Heart right ventricle (tissue), 16 donors: Measurements from ENCODE around the gene UMODL1. TPM values are rescaled to one million over a fixed set of nuclear protein-coding genes. Genes with fewer than 3 reads are reported as not detected.
A peak's percentile ranks its signal among the peaks of the same experiment; 100 is the strongest.

Experiments used
- ATAC-seq, 8 donors: fragments of 200-7000 bp; cut with Tn5 transposase; one replicate each; pipeline ENCODE4 v1.9.1; 2020; ENCODE audit warnings: mild to moderate bottlenecking in 8 of 8, moderate library complexity in 8 of 8, moderate number of reproducible peaks in 1 of 8
- DNase-seq, 2 donors: peaks; one replicate each; pipeline ENCODE4 v3.0.0-alpha.2; 2020
- H3K27ac ChIP-seq, 10 donors: fragments of 200-600 bp; sonication (generic) in 2 of 10; one replicate each; pipeline versions ENCODE4 v1.5.0 to v1.8.0; 2020 to 2022; ENCODE audit warnings: mild to moderate bottlenecking in 3 of 10
- H3K27me3 ChIP-seq, 7 donors: fragments of 200-600 bp; one replicate each; pipeline ENCODE4 v1.8.0; 2021 to 2022; ENCODE audit warnings: mild to moderate bottlenecking in 2 of 7
- H3K36me3 ChIP-seq, 9 donors: fragments of 200-600 bp; sonication (generic) in 1 of 9; one replicate each; pipeline versions ENCODE4 v1.5.0 to v1.8.0; 2020 to 2022; ENCODE audit warnings: mild to moderate bottlenecking in 2 of 9
- H3K4me1 ChIP-seq, 9 donors: fragments of 200-600 bp; sonication (generic) in 1 of 9; one replicate each; pipeline versions ENCODE4 v1.5.0 to v1.8.0; 2020 to 2022; ENCODE audit warnings: mild to moderate bottlenecking in 4 of 9
- H3K4me3 ChIP-seq, 10 donors: fragments of 200-600 bp; sonication (generic) in 2 of 10; one replicate each; pipeline versions ENCODE4 v1.5.0 to v1.8.0; 2020 to 2022; ENCODE audit warnings: mild to moderate bottlenecking in 7 of 10, moderate library complexity in 2 of 10
- H3K9me3 ChIP-seq, 11 donors: fragments of 200-600 bp in 10 of 11; sonication (generic) in 2 of 11; one replicate each; pipeline versions ENCODE4 v1.5.0 to v1.8.0; 2013 to 2022; ENCODE audit warnings: mild to moderate bottlenecking in 2 of 11, control low read depth in 1 of 11, moderate library complexity in 1 of 11
- CTCF ChIP-seq, 9 donors: fragments of 200-600 bp; sonication (generic) in 2 of 9; IDR thresholded peaks; one replicate each; pipeline versions ENCODE4 v1.5.0 to v1.8.0; 2021 to 2022; ENCODE audit warnings: antibody characterized with exemption in 9 of 9, mild to moderate bottlenecking in 5 of 9, moderate library complexity in 1 of 9
- WGBS, 2 donors: extraction: QIAGEN DNeasy Blood & Tissue Kit; methylation state at CpG; one replicate each; pipeline ENCODE4 v1.1.7; 2013; ENCODE audit warnings: inconsistent platforms in 1 of 2; 5-methylcytosine and 5-hydroxymethylcytosine counted together
- intact Hi-C, 10 donors: fragments of 100-400 bp; cut with DNase I; formaldehyde crosslinking; loops; one replicate each; pipeline versions ENCODE4 v1.11.1 to v1.14.2; 2022
- polyA plus RNA-seq, 2 donors: library from polyadenylated mRNA; stranded (reverse); fragments of 200-250 nt; gene quantifications; one replicate each; pipeline ENCODE4 v1.2.3, GENCODE V29; 2013
- total RNA-seq, 10 donors: library from RNA; stranded (reverse); fragmentation: NEBNext Ultra II Directional in 3 of 10; extraction: Animal tissue kit (Norgen Biotek cat#: 25700) in 3 of 10; gene quantifications; one replicate each; pipeline versions ENCODE4 v1.2.1 to v1.2.4, GENCODE V29; 2021 to 2023
- donor health status: Arrhythmogenic right ventricular cardiomyopathy.
- donor health status: ischemic (EF 13 %, LVEDD 7.1; RV severe dilation, severe dysfunction).
- donor health status: healthy with polysubstance abuse.
- donor health status: DM: no; HTN: yes; CAD: no.
- donor health status: DM: no; HTN: no; CAD: no.
- donor health status: ischemic (EF 25% LVEDD 6.9; RV normal size, moderate dysfunction).
- donor health status: ischemic (EF 25% LVEDD 5.7; RV mildly dilated, moderate dysfunction).
- donor health status: healthy.
- donor health status: DM: yes; HTN: yes; CAD: no.
- donor health status: Ischemic cardiomyopathy.
- donor health status: ischemic (EF 35%, LVEDD 5.7; RV mildly dilated, moderate dysfunction).
- donor health status: nonischemic (EF 11% LVEDD 7.7; RV severe dilation, severe dysfunction).
- donor health status: DM: yes; HTN: yes; CAD: no.
- donor health status: PGD.
- donor health status: ischemic (EF 29% LVEDD 5.4; RV normal size, mild dysfunction).
- donor health status: nonischemic (EF 23%, LVEDD 6.1; RV moderate dilation, normal function).

The UMODL1 gene
- total and polyA plus RNA-seq, 12 donors, result 0.13 to 0.31 (median 0.25) TPM; not detected in 9

GRCh38 chr21:42037516-42037915 is 33.6 kb upstream of the UMODL1 start:
- WGBS, 2 donors, result 92 to 93% methylated on average over 9 of the region's 9 CpGs
- intact Hi-C loops, result no loop called here
- no peak overlapping the region for H3K27ac ChIP-seq
- no peaks in the 10 kb centered on the region for H3K27me3 ChIP-seq
- no peak for DNase-seq
- no peak for TF ChIP-seq CTCF (IDR thresholded peaks at IDR 0.05)
- no peak overlapping the region for H3K4me3 ChIP-seq
- H3K9me3 ChIP-seq, result no peaks in the 10 kb centered on the region
- ATAC-seq, result no peak
- peaks cover 3 to 19% (median 9%) of the 10 kb centered on the region in 9 donors for H3K4me1 ChIP-seq
- no peaks in the 10 kb centered on the region for H3K36me3 ChIP-seq

- intact Hi-C loops, result no loop called here
- Histone ChIP-seq H3K27ac (no peak overlapping the region), H3K27me3 (no peaks in the 10 kb centered on the region), H3K4me3 (no peak overlapping the region), H3K4me1 (peaks cover 3 to 19% (median 9%) of the 10 kb centered on the region in 9 donors), H3K36me3 (no peaks in the 10 kb centered on the region), H3K9me3 (no peaks in the 10 kb centered on the region)
- TF ChIP-seq CTCF (IDR thresholded peaks at IDR 0.05), result no peak
- ATAC-seq, result no peak
- no peak for DNase-seq
- WGBS, 2 donors, result 71 to 72% methylated on average over 12 of the region's 12 CpGs
These were observed 33.2 kb upstream of the UMODL1 start for GRCh38 chr21:42037943-42038342.

GRCh38 chr21:42038393-42038792 is 32.7 kb upstream of the UMODL1 start:
- no peak for ATAC-seq
- Histone ChIP-seq H3K4me1 (peaks cover 3 to 19% (median 9%) of the 10 kb centered on the region in 9 donors), H3K4me3 (no peak overlapping the region), H3K36me3 (no peaks in the 10 kb centered on the region), H3K9me3 (no peaks in the 10 kb centered on the region), H3K27ac (no peak overlapping the region), H3K27me3 (no peaks in the 10 kb centered on the region)
- 89 to 92% methylated on average over 10 of the region's 10 CpGs for WGBS, 2 donors
- intact Hi-C loops, result no loop called here
- DNase-seq, result no peak
- TF ChIP-seq CTCF (IDR thresholded peaks at IDR 0.05), result no peak

- intact Hi-C loops, result no loop called here
- DNase-seq (no peak), ATAC-seq (no peak)
- Histone ChIP-seq H3K9me3 (no peaks in the 10 kb centered on the region), H3K27me3 (no peaks in the 10 kb centered on the region), H3K27ac (peak overlapping the region in 1 of 10 donors; percentile 55), H3K4me3 (no peak overlapping the region), H3K4me1 (peaks cover 3 to 19% (median 9%) of the 10 kb centered on the region in 9 donors), H3K36me3 (no peaks in the 10 kb centered on the region)
- TF ChIP-seq CTCF (IDR thresholded peaks at IDR 0.05), result no peak
- 86 to 88% methylated on average over 8 of the region's 8 CpGs for WGBS, 2 donors
These were observed 32.2 kb upstream of the UMODL1 start for GRCh38 chr21:42038826-42039425.
